Measurements from ENCODE around the gene PDF. TPM values are rescaled to one million over a fixed set of nuclear protein-coding genes. Genes with fewer than 3 reads are reported as not detected.

The PDF gene
- total and polyA plus RNA-seq, 2 donors (not counting 3 experiments of a cell fraction or from before 2014, with no cell fraction given): 13.1 to 16.7 TPM

GRCh38 chr16:69318177-69318910 is 12.0 kb downstream of the PDF start:
- no peaks in the 10 kb centered on the region for H3K4me1 ChIP-seq (ENCODE audit: control insufficient read depth, extremely low read depth, insufficient read depth, low read length)
- H2AFZ ChIP-seq (ENCODE audit: low read depth, low read length): no peak overlapping the region
- POLR2A ChIA-PET: no interaction called here
- H3K9me3 ChIP-seq (replicated peaks; ENCODE audit: control insufficient read depth, insufficient read depth, low read length): no peaks in the 10 kb centered on the region
- no peaks in the 10 kb centered on the region for H3K9me1 ChIP-seq (replicated peaks; ENCODE audit: control insufficient read depth, extremely low read depth, insufficient read depth, low read length)
- H4K20me1 ChIP-seq (replicated peaks; ENCODE audit: control insufficient read depth, extremely low read depth, insufficient read depth, low read length): no peaks in the 10 kb centered on the region
- peaks cover 31% of the 10 kb centered on the region for H3K79me2 ChIP-seq (ENCODE audit: control insufficient read depth, insufficient read depth, low read length)
- no peak overlapping the region for H3K4me3 ChIP-seq (replicated peaks in 1 of 3; ENCODE audit: insufficient read depth in 1 of 3, low read depth in 1 of 3, low read length in 3 of 3)
- H3K27ac ChIP-seq (ENCODE audit: insufficient read depth, low read depth, low read length): no peak overlapping the region
- CTCF ChIA-PET: no interaction called here
- no peak for FAIRE-seq
- TF ChIP-seq FOS (IDR thresholded peaks at IDR 0.05; ENCODE audit: borderline replicate concordance, insufficient read depth, low read length): no peak
- TF ChIP-seq, protein P1, sequence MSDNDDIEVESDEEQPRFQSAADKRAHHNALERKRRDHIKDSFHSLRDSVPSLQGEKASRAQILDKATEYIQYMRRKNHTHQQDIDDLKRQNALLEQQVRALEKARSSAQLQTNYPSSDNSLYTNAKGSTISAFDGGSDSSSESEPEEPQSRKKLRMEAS (IDR thresholded peaks at IDR 0.05; ENCODE audit: insufficient read depth, insufficient read length): no peak
- no peak for TF ChIP-seq POLR2AphosphoS5 (IDR thresholded peaks at IDR 0.05; ENCODE audit: insufficient read depth, low read depth, low read length)
- TF ChIP-seq MYC (IDR thresholded peaks at IDR 0.05; ENCODE audit: low read depth, low read length): no peak
- TF ChIP-seq EZH2 (IDR thresholded peaks at IDR 0.05; ENCODE audit: borderline replicate concordance, low read depth, low read length, severe bottlenecking): no peak
- TF ChIP-seq POLR2A (IDR thresholded peaks at IDR 0.05; ENCODE audit: low read depth, low read length): no peak
- TF ChIP-seq CTCF (IDR thresholded peaks at IDR 0.05; ENCODE audit: extremely low read depth in 1 of 2, insufficient read depth in 1 of 2, low read depth in 1 of 2, low read length in 2 of 2): no peak
- no peak for TF ChIP-seq GATA2 (IDR thresholded peaks at IDR 0.05; ENCODE audit: insufficient read depth, insufficient read length, low read depth, low read length)
- intact Hi-C loops (cut with micrococcal nuclease): no loop called here
- DNase-seq (ENCODE audit: low read depth, low spot score): no peak
- H3K4me2 ChIP-seq (ENCODE audit: insufficient read depth, low read length): no peak overlapping the region
- dilution Hi-C loops (cut with MboI; ENCODE audit: extremely low pct_ligation_motif_present, low sequenced_read_pairs): no loop called here
- H3K9ac ChIP-seq (replicated peaks; ENCODE audit: extremely low read depth, insufficient read depth, low read length): no peak overlapping the region
- BruUV-seq (replicated peaks): no TSS peak
- peaks cover 30 to 65% of the 10 kb centered on the region in 2 experiments for H3K36me3 ChIP-seq (ENCODE audit: control insufficient read depth in 2 of 2, extremely low read depth in 1 of 2, insufficient read depth in 2 of 2, low read length in 2 of 2)
- no peaks in the 10 kb centered on the region for H3K27me3 ChIP-seq (ENCODE audit: control insufficient read depth in 2 of 2, insufficient read depth in 2 of 2, low read length in 2 of 2)
